Measurements from ENCODE around the gene OR2V2. TPM values are rescaled to one million over a fixed set of nuclear protein-coding genes. Genes with fewer than 3 reads are reported as not detected.

The OR2V2 gene
- total and polyA plus RNA-seq, 8 donors: not detected

GRCh38 chr5:181181650-181182565, 34.5 kb downstream of the OR2V2 start:
- Histone ChIP-seq H3K27me3 (peaks cover 0 to 13% (median 0%) of the 10 kb centered on the region in 3 donors), H3K27ac (peak overlapping the region in 1 of 5 donors; percentile 18), H3K36me3 (no peaks in the 10 kb centered on the region), H3K4me1 (peaks cover 0 to 32% (median 19%) of the 10 kb centered on the region in 4 donors), H3K4me3 (no peak overlapping the region), H3K9me3 (no peaks in the 10 kb centered on the region)
- DNase-seq: peak; percentile 82 to 89
- intact Hi-C loops (cut with DNase I; ENCODE audit: low total_unique reads): no loop called here
- WGBS, 5 donors: 40 to 55% (median 43%) methylated on average over 24 to 25 of the region's 25 CpGs
- peak in 5 of 7 experiments; percentile 65 to 86 (median 79) for TF ChIP-seq CTCF (IDR thresholded peaks at IDR 0.05)
- no peak for TF ChIP-seq EP300 (IDR thresholded peaks at IDR 0.05)
- peak in 1 of 3 donors; percentile 64 for TF ChIP-seq POLR2AphosphoS5 (IDR thresholded peaks at IDR 0.05)

- Histone ChIP-seq H3K4me3 (no peak overlapping the region), H3K4me1 (peaks cover 0 to 39% (median 22%) of the 10 kb centered on the region in 4 donors), H3K36me3 (no peaks in the 10 kb centered on the region), H3K27me3 (peaks cover 0 to 9% (median 0%) of the 10 kb centered on the region in 3 donors), H3K9me3 (no peaks in the 10 kb centered on the region), H3K27ac (peak overlapping the region in 1 of 5 donors; percentile 18)
- DNase-seq: no peak
- WGBS, 5 donors: 60 to 70% (median 65%) methylated on average over 12 of the region's 12 CpGs
- intact Hi-C loops (cut with DNase I; ENCODE audit: low total_unique reads): no loop called here
- no peak for TF ChIP-seq CTCF (IDR thresholded peaks at IDR 0.05)
- TF ChIP-seq EP300 (IDR thresholded peaks at IDR 0.05): no peak
- TF ChIP-seq POLR2A (IDR thresholded peaks at IDR 0.05): no peak
- TF ChIP-seq POLR2AphosphoS5 (IDR thresholded peaks at IDR 0.05): no peak
Measured at GRCh38 chr5:181182651-181183050, 35.3 kb downstream of the OR2V2 start.

GRCh38 chr5:181184845-181185216, 37.4 kb downstream of the OR2V2 start:
- TF ChIP-seq EP300 (IDR thresholded peaks at IDR 0.05): no peak
- TF ChIP-seq CTCF (IDR thresholded peaks at IDR 0.05): no peak
- TF ChIP-seq POLR2AphosphoS5 (IDR thresholded peaks at IDR 0.05): no peak
- no peak for TF ChIP-seq POLR2A (IDR thresholded peaks at IDR 0.05)
- Histone ChIP-seq H3K9me3 (no peaks in the 10 kb centered on the region), H3K27ac (peak overlapping the region in 3 of 5 donors; percentile 28 to 64 (median 63)), H3K4me1 (peaks cover 0 to 61% (median 34%) of the 10 kb centered on the region in 4 donors), H3K36me3 (no peaks in the 10 kb centered on the region), H3K4me3 (peak overlapping the region; percentile 38 to 58 (median 53)), H3K27me3 (peaks cover 0 to 8% (median 0%) of the 10 kb centered on the region in 3 donors)
- 72 to 84% (median 84%) methylated on average over 16 of the region's 16 CpGs for WGBS, 5 donors
- DNase-seq: no peak
- intact Hi-C loops (cut with DNase I; ENCODE audit: low total_unique reads): no loop called here

GRCh38 chr5:181185560-181185959, 38.2 kb downstream of the OR2V2 start:
- Histone ChIP-seq H3K27me3 (peaks cover 0 to 8% (median 0%) of the 10 kb centered on the region in 3 donors), H3K4me3 (no peak overlapping the region), H3K9me3 (no peaks in the 10 kb centered on the region), H3K27ac (no peak overlapping the region), H3K4me1 (peaks cover 0 to 68% (median 41%) of the 10 kb centered on the region in 4 donors), H3K36me3 (no peaks in the 10 kb centered on the region)
- intact Hi-C loops (cut with DNase I; ENCODE audit: low total_unique reads): no loop called here
- TF ChIP-seq EP300 (IDR thresholded peaks at IDR 0.05) (no peak), POLR2A (IDR thresholded peaks at IDR 0.05) (no peak), CTCF (IDR thresholded peaks at IDR 0.05) (no peak), POLR2AphosphoS5 (IDR thresholded peaks at IDR 0.05) (no peak)
- WGBS, 5 donors: 92 to 94% (median 93%) methylated on average over 13 of the region's 13 CpGs
- no peak for DNase-seq
